Memory B cell (primary cell): ENCODE results near the gene USP44.

Experiments used
- ATAC-seq: fragments of 150-1000 bp; cut with Tn5 transposase; 2 replicates; pipeline ENCODE4 v1.10.0; 2021; ENCODE audit warnings: low read depth, mild to moderate bottlenecking, moderate library complexity
- DNase-seq, 2 donors: peaks; one replicate each; pipeline ENCODE4 v3.0.0; 2022; ENCODE audit warnings: low spot score in 2 of 2
- H3K27ac Mint-ChIP-seq: one replicate; pipeline ENCODE4 v1.8.0; 2022; ENCODE audit warnings: mild to moderate bottlenecking, moderate library complexity, mixed read lengths
- H3K27me3 Mint-ChIP-seq: one replicate; pipeline ENCODE4 v1.8.0; 2022; ENCODE audit warnings: mixed read lengths
- H3K36me3 Mint-ChIP-seq: one replicate; pipeline ENCODE4 v1.8.0; 2022; ENCODE audit warnings: mild to moderate bottlenecking, mixed read lengths
- H3K4me1 Mint-ChIP-seq: one replicate; pipeline ENCODE4 v1.8.0; 2022; ENCODE audit warnings: mixed read lengths
- H3K4me3 Mint-ChIP-seq: one replicate; pipeline ENCODE4 v1.8.0; 2022; ENCODE audit warnings: mild to moderate bottlenecking, moderate library complexity, mixed read lengths
- H3K9me3 Mint-ChIP-seq: one replicate; pipeline ENCODE4 v1.8.0; 2022; ENCODE audit warnings: mixed read lengths

USP44 gene

GRCh38 chr12:95541436-95541835 is 9.8 kb downstream of the USP44 start:
- H3K4me3 Mint-ChIP-seq: no peak overlapping the region
- H3K27me3 Mint-ChIP-seq: no peaks in the 10 kb centered on the region
- ATAC-seq (no peak), DNase-seq (no peak)
- no peaks in the 10 kb centered on the region for H3K4me1 Mint-ChIP-seq
- no peaks in the 10 kb centered on the region for H3K9me3 Mint-ChIP-seq
- no peaks in the 10 kb centered on the region for H3K36me3 Mint-ChIP-seq
- no peak overlapping the region for H3K27ac Mint-ChIP-seq

GRCh38 chr12:95538656-95539055 is 12.6 kb downstream of the USP44 start:
- H3K4me3 Mint-ChIP-seq: no peak overlapping the region

GRCh38 chr12:95538006-95538405 is 13.3 kb downstream of the USP44 start:
- DNase-seq: no peak
- no peaks in the 10 kb centered on the region for H3K27me3 Mint-ChIP-seq
- peaks cover 2% of the 10 kb centered on the region for H3K36me3 Mint-ChIP-seq
- H3K9me3 Mint-ChIP-seq: no peaks in the 10 kb centered on the region
- peaks cover 3% of the 10 kb centered on the region for H3K4me1 Mint-ChIP-seq
- no peak for ATAC-seq
- H3K27ac Mint-ChIP-seq: no peak overlapping the region
- no peak overlapping the region for H3K4me3 Mint-ChIP-seq

More at GRCh38 chr12:95538656-95539055, 12.6 kb downstream of the USP44 start:
- Mint-ChIP-seq H3K36me3 (peaks cover 2% of the 10 kb centered on the region), H3K9me3 (no peaks in the 10 kb centered on the region), H3K27me3 (no peaks in the 10 kb centered on the region), H3K4me1 (peaks cover 3% of the 10 kb centered on the region), H3K27ac (no peak overlapping the region)
- ATAC-seq (no peak), DNase-seq (no peak)

- Mint-ChIP-seq H3K36me3 (peaks cover 3% of the 10 kb centered on the region), H3K9me3 (no peaks in the 10 kb centered on the region)
- no peak for ATAC-seq
These were observed 17.3 kb downstream of the USP44 start for GRCh38 chr12:95533985-95534384.

GRCh38 chr12:95532851-95533250 is 18.4 kb downstream of the USP44 start:
- DNase-seq (no peak), ATAC-seq (no peak)
- Mint-ChIP-seq H3K27ac (no peak overlapping the region), H3K36me3 (peaks cover 5% of the 10 kb centered on the region), H3K4me3 (no peak overlapping the region), H3K9me3 (no peaks in the 10 kb centered on the region), H3K27me3 (no peaks in the 10 kb centered on the region), H3K4me1 (peaks cover 3% of the 10 kb centered on the region)

More at GRCh38 chr12:95533985-95534384, 17.3 kb downstream of the USP44 start:
- H3K27ac Mint-ChIP-seq: no peak overlapping the region
- H3K4me1 Mint-ChIP-seq: peaks cover 3% of the 10 kb centered on the region
- H3K27me3 Mint-ChIP-seq: no peaks in the 10 kb centered on the region
- DNase-seq: no peak
- no peak overlapping the region for H3K4me3 Mint-ChIP-seq

GRCh38 chr12:95529693-95530225 is 21.5 kb downstream of the USP44 start:
- Mint-ChIP-seq H3K4me1 (peaks cover 3% of the 10 kb centered on the region), H3K27ac (no peak overlapping the region), H3K9me3 (no peaks in the 10 kb centered on the region), H3K27me3 (no peaks in the 10 kb centered on the region), H3K4me3 (no peak overlapping the region), H3K36me3 (peaks cover 5% of the 10 kb centered on the region)
- no peak for DNase-seq
- no peak for ATAC-seq

- H3K9me3 Mint-ChIP-seq: no peaks in the 10 kb centered on the region
- peaks cover 4% of the 10 kb centered on the region for H3K36me3 Mint-ChIP-seq
- no peak overlapping the region for H3K27ac Mint-ChIP-seq
- no peaks in the 10 kb centered on the region for H3K27me3 Mint-ChIP-seq
- ATAC-seq (no peak), DNase-seq (no peak)
- H3K4me1 Mint-ChIP-seq: no peaks in the 10 kb centered on the region
- no peak overlapping the region for H3K4me3 Mint-ChIP-seq
These were observed 22.8 kb downstream of the USP44 start for GRCh38 chr12:95528431-95528830.

GRCh38 chr12:95522692-95523091 is 28.6 kb downstream of the USP44 start:
- Mint-ChIP-seq H3K9me3 (no peaks in the 10 kb centered on the region), H3K27me3 (no peaks in the 10 kb centered on the region), H3K27ac (no peak overlapping the region), H3K4me3 (no peak overlapping the region), H3K36me3 (peaks cover 11% of the 10 kb centered on the region), H3K4me1 (peaks cover 3% of the 10 kb centered on the region)
- no peak for DNase-seq
- no peak for ATAC-seq

- H3K36me3 Mint-ChIP-seq: peaks cover 11% of the 10 kb centered on the region
- ATAC-seq (no peak), DNase-seq (no peak)
- no peak overlapping the region for H3K27ac Mint-ChIP-seq
- H3K27me3 Mint-ChIP-seq: no peaks in the 10 kb centered on the region
- H3K4me1 Mint-ChIP-seq: peaks cover 3% of the 10 kb centered on the region
- H3K4me3 Mint-ChIP-seq: no peak overlapping the region
- no peaks in the 10 kb centered on the region for H3K9me3 Mint-ChIP-seq
These were observed 30.5 kb downstream of the USP44 start for GRCh38 chr12:95520816-95521215.

GRCh38 chr12:95518944-95519343 is 32.3 kb downstream of the USP44 start:
- Mint-ChIP-seq H3K27me3 (no peaks in the 10 kb centered on the region), H3K4me1 (peaks cover 3% of the 10 kb centered on the region), H3K27ac (no peak overlapping the region), H3K9me3 (no peaks in the 10 kb centered on the region), H3K4me3 (no peak overlapping the region), H3K36me3 (peaks cover 12% of the 10 kb centered on the region)
- no peak for DNase-seq
- ATAC-seq: no peak

- Mint-ChIP-seq H3K27me3 (no peaks in the 10 kb centered on the region), H3K9me3 (no peaks in the 10 kb centered on the region), H3K27ac (no peak overlapping the region), H3K4me1 (peaks cover 3% of the 10 kb centered on the region), H3K4me3 (no peak overlapping the region), H3K36me3 (peaks cover 21% of the 10 kb centered on the region)
- ATAC-seq: no peak
- DNase-seq: no peak
These were observed 34.0 kb downstream of the USP44 start for GRCh38 chr12:95517246-95517645.

GRCh38 chr12:95516757-95517156 is 34.5 kb downstream of the USP44 start:
- Mint-ChIP-seq H3K36me3 (peaks cover 19% of the 10 kb centered on the region), H3K4me3 (no peak overlapping the region), H3K27me3 (no peaks in the 10 kb centered on the region), H3K27ac (no peak overlapping the region), H3K4me1 (peaks cover 3% of the 10 kb centered on the region), H3K9me3 (no peaks in the 10 kb centered on the region)
- ATAC-seq (no peak), DNase-seq (no peak)

- no peaks in the 10 kb centered on the region for H3K27me3 Mint-ChIP-seq
- DNase-seq: no peak
- H3K27ac Mint-ChIP-seq: peak overlapping the region; percentile 20
- peaks cover 3% of the 10 kb centered on the region for H3K4me1 Mint-ChIP-seq
- H3K36me3 Mint-ChIP-seq: peaks cover 19% of the 10 kb centered on the region
- no peak for ATAC-seq
- H3K9me3 Mint-ChIP-seq: no peaks in the 10 kb centered on the region
- no peak overlapping the region for H3K4me3 Mint-ChIP-seq
These were observed 36.1 kb downstream of the USP44 start for GRCh38 chr12:95515197-95515596.

GRCh38 chr12:95513599-95513998 is 37.7 kb downstream of the USP44 start:
- H3K27me3 Mint-ChIP-seq: no peaks in the 10 kb centered on the region
- no peak for DNase-seq
- no peak overlapping the region for H3K27ac Mint-ChIP-seq
- H3K36me3 Mint-ChIP-seq: peaks cover 26% of the 10 kb centered on the region
- no peaks in the 10 kb centered on the region for H3K9me3 Mint-ChIP-seq
- no peak overlapping the region for H3K4me3 Mint-ChIP-seq
- no peaks in the 10 kb centered on the region for H3K4me1 Mint-ChIP-seq
- no peak for ATAC-seq

- H3K9me3 Mint-ChIP-seq: no peaks in the 10 kb centered on the region
- peaks cover 31% of the 10 kb centered on the region for H3K36me3 Mint-ChIP-seq
- no peak overlapping the region for H3K4me3 Mint-ChIP-seq
- H3K27me3 Mint-ChIP-seq: no peaks in the 10 kb centered on the region
- no peaks in the 10 kb centered on the region for H3K4me1 Mint-ChIP-seq
- DNase-seq: no peak
- ATAC-seq: no peak
- H3K27ac Mint-ChIP-seq: no peak overlapping the region
These were observed 39.3 kb downstream of the USP44 start for GRCh38 chr12:95511977-95512376.
